GM23338 (cell line): Measurements from ENCODE around the gene EPS8L2. TPM values are rescaled to one million over a fixed set of nuclear protein-coding genes. Genes with fewer than 3 reads are reported as not detected.

Experiments
- ATAC-seq: fragments of 200-7000 bp; cut with Tn5 transposase; 3 replicates; pipeline ENCODE4 v1.9.1; 2020
- DNase-seq: peaks from one replicate; pipeline ENCODE4 v3.0.0-alpha.2; 2015; ENCODE audit warnings: low spot score
- H2AFZ ChIP-seq: fragments of 200-600 bp; sonication (generic); 2 replicates; pipeline ENCODE4 v1.8.0; 2016; ENCODE audit warnings: antibody characterized with exemption, mild to moderate bottlenecking, moderate library complexity
- H3F3A ChIP-seq: fragments of 200-600 bp; sonication (generic); replicated peaks from 2 replicates; pipeline ENCODE4 v1.8.0; 2017; ENCODE audit warnings: antibody characterized with exemption, mixed run types, low read depth
- H3K27ac ChIP-seq: fragments of 200-600 bp; sonication (generic); 2 replicates; pipeline ENCODE4 v1.6.1; 2016; ENCODE audit warnings: low read depth
- H3K27me3 ChIP-seq: fragments of 200-600 bp; sonication (generic); 2 replicates; pipeline ENCODE4 v1.8.0; 2016; ENCODE audit warnings: mild to moderate bottlenecking, mixed run types, moderate library complexity; ENCODE audit not compliant: insufficient read depth
- H3K36me3 ChIP-seq: fragments of 200-600 bp; sonication (generic); 2 replicates; pipeline ENCODE4 v1.8.0; 2016; ENCODE audit warnings: mild to moderate bottlenecking; ENCODE audit not compliant: insufficient read depth
- H3K4me1 ChIP-seq: fragments of 200-600 bp; sonication (generic); 2 replicates; pipeline ENCODE4 v1.8.0; 2016; ENCODE audit warnings: mild to moderate bottlenecking, moderate library complexity; ENCODE audit not compliant: insufficient read depth
- H3K4me2 ChIP-seq: fragments of 200-600 bp; sonication (generic); 2 replicates; pipeline ENCODE4 v1.7.1; 2017; ENCODE audit warnings: mixed run types
- H3K4me3 ChIP-seq: fragments of 200-600 bp; sonication (generic); 2 replicates; pipeline ENCODE4 v1.6.1; 2016; ENCODE audit warnings: mixed run types
- H3K79me2 ChIP-seq: fragments of 200-600 bp; sonication (generic); replicated peaks from 2 replicates; pipeline ENCODE4 v1.8.0; 2017; ENCODE audit warnings: mild to moderate bottlenecking; ENCODE audit not compliant: insufficient read depth
- H3K9me2 ChIP-seq: fragments of 200-600 bp; sonication (generic); 2 replicates; pipeline ENCODE4 v1.8.0; 2017; ENCODE audit not compliant: insufficient read depth
- H4K20me1 ChIP-seq: fragments of 200-600 bp; sonication (generic); replicated peaks from 2 replicates; pipeline ENCODE4 v1.8.0; 2017; ENCODE audit warnings: mild to moderate bottlenecking; ENCODE audit not compliant: insufficient read depth
- H3K27ac Mint-ChIP-seq: 2 replicates; pipeline ENCODE4 v1.8.0; 2020; ENCODE audit warnings: inconsistent platforms, mild to moderate bottlenecking, moderate library complexity, mixed read lengths
- H3K27me3 Mint-ChIP-seq: 3 replicates; pipeline ENCODE4 v1.8.0; 2022; ENCODE audit warnings: low read depth, mild to moderate bottlenecking, moderate library complexity, mixed read lengths, inconsistent platforms; ENCODE audit not compliant: insufficient read depth, poor library complexity
- H3K36me3 Mint-ChIP-seq: 3 replicates; pipeline ENCODE4 v1.8.0; 2021; ENCODE audit warnings: low read depth, mild to moderate bottlenecking, inconsistent platforms, moderate library complexity, mixed read lengths
- H3K4me1 Mint-ChIP-seq: 3 replicates; pipeline ENCODE4 v1.8.0; 2020; ENCODE audit warnings: mild to moderate bottlenecking, inconsistent platforms, mixed read lengths
- H3K4me3 Mint-ChIP-seq: 3 replicates; pipeline ENCODE4 v1.8.0; 2021; ENCODE audit warnings: moderate library complexity, mild to moderate bottlenecking, inconsistent platforms, mixed read lengths
- H3K9me3 Mint-ChIP-seq: 3 replicates; pipeline ENCODE4 v1.8.0; 2020; ENCODE audit warnings: moderate library complexity, mild to moderate bottlenecking, inconsistent platforms, mixed read lengths
- CTCF ChIP-seq, 2 experiments: fragments of 200-600 bp in 1 of 2; sonication (generic) in 1 of 2; conservative IDR thresholded peaks; 2 replicates each; pipeline versions ENCODE4 v1.5.1 to v1.6.1; 2016 to 2017; ENCODE audit warnings: antibody characterized with exemption in 2 of 2, low read depth in 2 of 2, mild to moderate bottlenecking in 2 of 2, moderate library complexity in 1 of 2
- EZH2phosphoT487 ChIP-seq: fragments of 200-600 bp; sonication (generic); IDR thresholded peaks from one replicate; pipeline ENCODE4 v1.8.1; 2018; ENCODE audit warnings: antibody characterized with exemption; ENCODE audit not compliant: unreplicated experiment
- POLR2AphosphoS5 ChIP-seq: IDR thresholded peaks from 2 replicates; pipeline ENCODE4 v1.6.1; 2016; ENCODE audit warnings: antibody characterized with exemption, low read depth
- STAT1 ChIP-seq: IDR thresholded peaks from one replicate; pipeline ENCODE4 v1.6.1; 2016; ENCODE audit warnings: antibody characterized with exemption; ENCODE audit not compliant: unreplicated experiment
- ZNF114 ChIP-seq: fragments of 250-450 bp; sonication (Bioruptor Pico); IDR thresholded peaks from 2 replicates; pipeline ENCODE4 v1.5.0; 2020; ENCODE audit warnings: mild to moderate bottlenecking, moderate library complexity
- polyA plus RNA-seq: library from polyadenylated mRNA; unstranded; fragments of >200 nt; fragmentation: Nextera tagmentation; extraction: Ambion mirVana; gene quantifications from 2 replicates; pipeline ENCODE4 v1.2.1, GENCODE V29; 2016
- total RNA-seq: library from RNA; depleted of rRNA; stranded (reverse); fragments of >200 nt; shearing (Covaris generic); gene quantifications from 2 replicates; pipeline ENCODE4 v1.2.3, GENCODE V29; 2014
- TF ChIP-seq, protein P1 (sequence below): fragments of 250-450 bp; sonication (Bioruptor Pico); IDR thresholded peaks from 2 replicates; pipeline ENCODE4 v1.5.0; 2020; ENCODE audit warnings: mild to moderate bottlenecking, moderate library complexity

EPS8L2 gene
- total and polyA plus RNA-seq, 2 experiments from 2014 or later, result 38.7 to 59.4 TPM

DNA sequence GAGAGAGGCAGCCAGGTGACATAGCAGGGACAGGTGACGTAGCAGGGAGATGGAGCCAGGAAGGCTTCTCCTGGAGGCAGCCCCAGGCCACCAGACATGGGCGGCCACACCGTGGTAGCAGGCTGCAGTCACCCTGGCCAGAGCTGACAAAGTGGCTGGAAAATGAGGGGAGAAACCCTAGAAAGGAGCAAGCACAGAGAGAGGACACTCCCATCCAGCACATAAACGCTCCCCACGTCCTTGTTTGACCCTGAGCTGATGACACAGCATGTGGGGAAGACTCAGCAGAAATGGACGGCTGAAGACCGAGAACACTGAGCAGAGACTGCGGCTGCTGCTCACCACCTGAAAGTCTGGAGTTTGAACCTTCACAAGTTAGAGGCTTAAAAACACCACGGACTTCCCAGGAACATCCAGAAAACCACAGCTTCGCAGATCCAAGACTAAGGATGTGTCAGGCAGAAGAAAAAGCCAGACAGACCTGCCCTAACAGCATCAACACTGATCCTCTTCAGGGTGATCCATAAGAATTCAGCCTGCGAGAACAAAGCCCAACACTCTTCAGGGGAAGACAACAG, 40.2 kb upstream of the EPS8L2 start:
- 0 out of 3 replicates have a peak, but pooled peaks cover 3% of the 10 kb centered on the region for H3K4me1 Mint-ChIP-seq
- Histone ChIP-seq H2AFZ (no peak overlapping the region), H3K4me2 (no peak overlapping the region), H3K4me1 (no peaks in the 10 kb centered on the region), H3K79me2 (peaks cover 3% of the 10 kb centered on the region; the same call in 1 of the 2 replicates), H3K9me2 (no peaks in the 10 kb centered on the region), H4K20me1 (peaks cover 15% of the 10 kb centered on the region; the same call in 1 of the 2 replicates), H3K27ac (no peak overlapping the region), H3K27me3 (no peaks in the 10 kb centered on the region), H3K4me3 (no peak overlapping the region), H3K36me3 (no peaks in the 10 kb centered on the region), H3F3A (peaks cover 22% of the 10 kb centered on the region; the same call in 1 of the 2 replicates)
- no peak for ATAC-seq
- peaks cover 3% of the 10 kb centered on the region for H3K27me3 Mint-ChIP-seq
- TF ChIP-seq CTCF (conservative IDR thresholded peaks at IDR 0.05; ENCODE audit: low read depth in 2 of 2) (no peak), ZNF114 (CRISPR knock-in tag) (no peak), EZH2phosphoT487 (no peak), POLR2AphosphoS5 (no peak), STAT1 (no peak)
- TF ChIP-seq, protein P1, sequence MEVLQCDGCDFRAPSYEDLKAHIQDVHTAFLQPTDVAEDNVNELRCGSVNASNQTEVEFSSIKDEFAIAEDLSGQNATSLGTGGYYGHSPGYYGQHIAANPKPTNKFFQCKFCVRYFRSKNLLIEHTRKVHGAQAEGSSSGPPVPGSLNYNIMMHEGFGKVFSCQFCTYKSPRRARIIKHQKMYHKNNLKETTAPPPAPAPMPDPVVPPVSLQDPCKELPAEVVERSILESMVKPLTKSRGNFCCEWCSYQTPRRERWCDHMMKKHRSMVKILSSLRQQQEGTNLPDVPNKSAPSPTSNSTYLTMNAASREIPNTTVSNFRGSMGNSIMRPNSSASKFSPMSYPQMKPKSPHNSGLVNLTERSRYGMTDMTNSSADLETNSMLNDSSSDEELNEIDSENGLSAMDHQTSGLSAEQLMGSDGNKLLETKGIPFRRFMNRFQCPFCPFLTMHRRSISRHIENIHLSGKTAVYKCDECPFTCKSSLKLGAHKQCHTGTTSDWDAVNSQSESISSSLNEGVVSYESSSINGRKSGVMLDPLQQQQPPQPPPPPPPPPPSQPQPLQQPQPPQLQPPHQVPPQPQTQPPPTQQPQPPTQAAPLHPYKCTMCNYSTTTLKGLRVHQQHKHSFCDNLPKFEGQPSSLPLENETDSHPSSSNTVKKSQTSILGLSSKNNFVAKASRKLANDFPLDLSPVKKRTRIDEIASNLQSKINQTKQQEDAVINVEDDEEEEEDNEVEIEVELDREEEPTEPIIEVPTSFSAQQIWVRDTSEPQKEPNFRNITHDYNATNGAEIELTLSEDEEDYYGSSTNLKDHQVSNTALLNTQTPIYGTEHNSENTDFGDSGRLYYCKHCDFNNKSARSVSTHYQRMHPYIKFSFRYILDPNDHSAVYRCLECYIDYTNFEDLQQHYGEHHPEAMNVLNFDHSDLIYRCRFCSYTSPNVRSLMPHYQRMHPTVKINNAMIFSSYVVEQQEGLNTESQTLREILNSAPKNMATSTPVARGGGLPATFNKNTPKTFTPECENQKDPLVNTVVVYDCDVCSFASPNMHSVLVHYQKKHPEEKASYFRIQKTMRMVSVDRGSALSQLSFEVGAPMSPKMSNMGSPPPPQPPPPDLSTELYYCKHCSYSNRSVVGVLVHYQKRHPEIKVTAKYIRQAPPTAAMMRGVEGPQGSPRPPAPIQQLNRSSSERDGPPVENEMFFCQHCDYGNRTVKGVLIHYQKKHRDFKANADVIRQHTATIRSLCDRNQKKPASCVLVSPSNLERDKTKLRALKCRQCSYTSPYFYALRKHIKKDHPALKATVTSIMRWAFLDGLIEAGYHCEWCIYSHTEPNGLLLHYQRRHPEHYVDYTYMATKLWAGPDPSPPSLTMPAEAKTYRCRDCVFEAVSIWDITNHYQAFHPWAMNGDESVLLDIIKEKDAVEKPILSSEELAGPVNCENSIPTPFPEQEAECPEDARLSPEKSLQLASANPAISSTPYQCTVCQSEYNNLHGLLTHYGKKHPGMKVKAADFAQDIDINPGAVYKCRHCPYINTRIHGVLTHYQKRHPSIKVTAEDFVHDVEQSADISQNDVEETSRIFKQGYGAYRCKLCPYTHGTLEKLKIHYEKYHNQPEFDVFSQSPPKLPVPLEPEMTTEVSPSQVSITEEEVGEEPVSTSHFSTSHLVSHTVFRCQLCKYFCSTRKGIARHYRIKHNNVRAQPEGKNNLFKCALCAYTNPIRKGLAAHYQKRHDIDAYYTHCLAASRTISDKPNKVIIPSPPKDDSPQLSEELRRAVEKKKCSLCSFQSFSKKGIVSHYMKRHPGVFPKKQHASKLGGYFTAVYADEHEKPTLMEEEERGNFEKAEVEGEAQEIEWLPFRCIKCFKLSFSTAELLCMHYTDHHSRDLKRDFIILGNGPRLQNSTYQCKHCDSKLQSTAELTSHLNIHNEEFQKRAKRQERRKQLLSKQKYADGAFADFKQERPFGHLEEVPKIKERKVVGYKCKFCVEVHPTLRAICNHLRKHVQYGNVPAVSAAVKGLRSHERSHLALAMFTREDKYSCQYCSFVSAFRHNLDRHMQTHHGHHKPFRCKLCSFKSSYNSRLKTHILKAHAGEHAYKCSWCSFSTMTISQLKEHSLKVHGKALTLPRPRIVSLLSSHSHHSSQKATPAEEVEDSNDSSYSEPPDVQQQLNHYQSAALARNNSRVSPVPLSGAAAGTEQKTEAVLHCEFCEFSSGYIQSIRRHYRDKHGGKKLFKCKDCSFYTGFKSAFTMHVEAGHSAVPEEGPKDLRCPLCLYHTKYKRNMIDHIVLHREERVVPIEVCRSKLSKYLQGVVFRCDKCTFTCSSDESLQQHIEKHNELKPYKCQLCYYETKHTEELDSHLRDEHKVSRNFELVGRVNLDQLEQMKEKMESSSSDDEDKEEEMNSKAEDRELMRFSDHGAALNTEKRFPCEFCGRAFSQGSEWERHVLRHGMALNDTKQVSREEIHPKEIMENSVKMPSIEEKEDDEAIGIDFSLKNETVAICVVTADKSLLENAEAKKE (CRISPR knock-in tag), result no peak
- no peak overlapping the region for H3K4me3 Mint-ChIP-seq
- no peaks in the 10 kb centered on the region for H3K9me3 Mint-ChIP-seq
- H3K27ac Mint-ChIP-seq, result no peak overlapping the region; the same call in 1 of the 2 replicates
- H3K36me3 Mint-ChIP-seq, result peaks cover 27% of the 10 kb centered on the region
- no peak for DNase-seq
